Measurements from ENCODE around the gene DLG2.

Gene DLG2

GRCh38 chr11:83941050-83941449, 1686.1 kb downstream of the DLG2 start:
- DNase-seq, result no peak

- no peak for DNase-seq
These were observed 1689.0 kb downstream of the DLG2 start for GRCh38 chr11:83938148-83938547.

GRCh38 chr11:83933008-83933407, 1694.1 kb downstream of the DLG2 start:
- no peak for DNase-seq

- DNase-seq, result no peak
These were observed 1699.7 kb downstream of the DLG2 start for GRCh38 chr11:83927422-83927821.

- DNase-seq, result no peak
These were observed 1702.2 kb downstream of the DLG2 start for GRCh38 chr11:83924795-83925542.

- DNase-seq, result no peak
These were observed 1703.2 kb downstream of the DLG2 start for GRCh38 chr11:83923961-83924360.

- no peak for DNase-seq
These were observed 1704.2 kb downstream of the DLG2 start for GRCh38 chr11:83922953-83923352.

- DNase-seq, result no peak
These were observed 1704.8 kb downstream of the DLG2 start for GRCh38 chr11:83922318-83922717.

- DNase-seq, result no peak
These were observed 1705.5 kb downstream of the DLG2 start for GRCh38 chr11:83921447-83922192.

GRCh38 chr11:83918476-83918875, 1708.7 kb downstream of the DLG2 start:
- no peak for DNase-seq

GRCh38 chr11:83914995-83915394, 1712.1 kb downstream of the DLG2 start:
- no peak for DNase-seq

GRCh38 chr11:83909579-83910534, 1717.3 kb downstream of the DLG2 start:
- DNase-seq, result no peak

GRCh38 chr11:83908298-83908856, 1718.8 kb downstream of the DLG2 start:
- no peak for DNase-seq

- no peak for DNase-seq
These were observed 1731.6 kb downstream of the DLG2 start for GRCh38 chr11:83895516-83895915.

- DNase-seq, result no peak
These were observed 1745.7 kb downstream of the DLG2 start for GRCh38 chr11:83881428-83881827.

GRCh38 chr11:83871054-83871453, 1756.1 kb downstream of the DLG2 start:
- DNase-seq, result no peak

GRCh38 chr11:83866655-83867054, 1760.5 kb downstream of the DLG2 start:
- DNase-seq, result no peak

GRCh38 chr11:83865636-83866461, 1761.3 kb downstream of the DLG2 start:
- DNase-seq, result no peak

- no peak for DNase-seq
These were observed 1762.6 kb downstream of the DLG2 start for GRCh38 chr11:83864412-83865057.

- no peak for DNase-seq
These were observed 1763.9 kb downstream of the DLG2 start for GRCh38 chr11:83863272-83863671.

GRCh38 chr11:83862691-83863090, 1764.5 kb downstream of the DLG2 start:
- no peak for DNase-seq

Data from activated effector memory CD4-positive, alpha-beta T cell treated with Interleukin-2 at 50 U/mL for 16 hours (primary cell).